Smooth muscle cell of bladder (primary cell): ENCODE data around the gene CEBPZ. TPM values are rescaled to one million over a fixed set of nuclear protein-coding genes. Genes with fewer than 3 reads are reported as not detected.

Source experiments
- total RNA-seq: library from RNA; depleted of rRNA; stranded (reverse); fragments of >200 nt; gene quantifications from 2 replicates; pipeline ENCODE4 v1.2.3, GENCODE V29; 2014

CEBPZ gene
- total RNA-seq = 40.1 and 56.1 TPM in 2 replicates

GRCh38 chr2:37231241-37232130 lies at the start of gene CEBPZ, which contains the start of gene NDUFAF7:
TSS of gene CEBPZ (minus strand) at chr2:37231596. CDS start at chr2:37231567, 29 bp downstream.
TSS of gene NDUFAF7 (plus strand) at chr2:37231658. CDS start at chr2:37231706, 48 bp downstream.

GRCh38 chr2:37196320-37197195 lies 34.8 kb downstream of the CEBPZ start, which contains the start of gene CEBPZOS:
TSS of gene CEBPZOS (plus strand) at chr2:37196496. CDS start at chr2:37199705, 3,209 bp downstream.

GRCh38 chr2:37188570-37188969 lies 42.8 kb downstream of the CEBPZ start, which contains the start of gene SULT6B1:
TSS of gene SULT6B1 (minus strand) at chr2:37188670. CDS start at chr2:37188640, 30 bp downstream.

GRCh38 chr2:37156857-37157714 lies 74.3 kb downstream of the CEBPZ start, which contains the start of gene EIF2AK2:
TSS of gene EIF2AK2 (minus strand) at chr2:37156980. CDS start at chr2:37147806, 9,174 bp downstream.

Other genes starting within 250 kb of the CEBPZ start
- 14.4 and 17.0 TPM in 2 replicates for gene HEATR5B, start 147.2 kb downstream of the CEBPZ start, total RNA-seq
- 4.1 and 5.3 TPM in 2 replicates for gene GPATCH11, start 147.1 kb downstream of the CEBPZ start, total RNA-seq
- 19.3 and 22.7 TPM in 2 replicates for gene EIF2AK2, start 74.6 kb downstream of the CEBPZ start, total RNA-seq
- gene SULT6B1, start 42.9 kb downstream of the CEBPZ start, total RNA-seq = not detected in 2 replicates
- gene CEBPZOS, start 35.1 kb downstream of the CEBPZ start, total RNA-seq = 9.1 and 9.4 TPM in 2 replicates
- gene NDUFAF7, start 62 bp upstream of the CEBPZ start, total RNA-seq = 13.7 and 13.9 TPM in 2 replicates
- 47.9 and 50.1 TPM in 2 replicates for gene PRKD3, start 93.2 kb upstream of the CEBPZ start, total RNA-seq
- gene QPCT, start 113.0 kb upstream of the CEBPZ start, total RNA-seq = 4.0 and 9.5 TPM in 2 replicates